Measurements from ENCODE around the gene CPLX4. TPM values are rescaled to one million over a fixed set of nuclear protein-coding genes. Genes with fewer than 3 reads are reported as not detected.

CPLX4 gene
- total and polyA plus RNA-seq, 2 donors (not counting 3 experiments of a cell fraction or from before 2014, with no cell fraction given): not detected

DNA sequence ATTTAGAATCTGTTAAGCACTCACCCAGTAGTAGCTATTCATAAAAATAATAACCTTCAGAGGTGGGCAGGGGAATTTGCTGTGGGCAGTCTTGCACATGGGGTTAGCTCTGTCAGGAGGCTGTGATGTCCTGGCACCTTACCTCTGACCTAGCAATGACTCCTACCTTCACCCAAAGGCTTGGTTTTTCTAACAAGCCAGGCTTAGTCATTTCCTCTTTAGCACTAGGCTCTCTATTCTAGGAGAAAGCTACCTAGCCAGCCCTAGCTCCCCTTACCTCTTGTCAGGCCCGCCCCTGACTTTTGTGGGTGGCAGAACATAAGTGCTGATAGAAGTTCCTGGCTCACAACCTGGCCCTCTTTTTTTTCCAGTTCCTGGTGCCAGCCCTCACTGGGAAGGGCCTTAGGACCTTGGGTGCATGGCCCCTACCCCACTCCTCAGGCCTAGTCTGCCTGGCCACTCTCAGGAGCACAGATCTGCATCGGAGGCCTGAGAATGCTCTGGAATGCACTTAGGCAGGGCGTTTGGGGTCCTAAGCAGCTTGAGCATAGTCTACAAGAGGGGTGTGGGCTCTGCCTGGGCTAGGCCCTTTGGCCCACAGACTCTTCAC, 17.7 kb downstream of the CPLX4 start:
- no peak overlapping the region for H2AFZ ChIP-seq (ENCODE audit: low read depth, low read length)
- POLR2A ChIA-PET: interaction anchor here (0.5 kb wide), 1 partner anchor 56 kb away, joined by 3 read pairs; no protein-coding TSS in a partner anchor
- no peaks in the 10 kb centered on the region for H3K79me2 ChIP-seq (ENCODE audit: control insufficient read depth, insufficient read depth, low read length)
- H3K9me3 ChIP-seq (replicated peaks; ENCODE audit: control insufficient read depth, insufficient read depth, low read length): no peaks in the 10 kb centered on the region
- H4K20me1 ChIP-seq (replicated peaks; ENCODE audit: control insufficient read depth, extremely low read depth, insufficient read depth, low read length): no peaks in the 10 kb centered on the region
- H3K4me2 ChIP-seq (ENCODE audit: insufficient read depth, low read length): no peak overlapping the region
- intact Hi-C loops (cut with micrococcal nuclease) (no loop called here), dilution Hi-C loops (cut with MboI; ENCODE audit: extremely low pct_ligation_motif_present, low sequenced_read_pairs) (no loop called here)
- DNase-seq (ENCODE audit: low read depth, low spot score) (no peak), FAIRE-seq (no peak)
- H3K27ac ChIP-seq (ENCODE audit: insufficient read depth, low read depth, low read length): no peak overlapping the region
- no peaks in the 10 kb centered on the region for H3K36me3 ChIP-seq (ENCODE audit: control insufficient read depth in 2 of 2, extremely low read depth in 1 of 2, insufficient read depth in 2 of 2, low read length in 2 of 2)
- TF ChIP-seq GATA2 (IDR thresholded peaks at IDR 0.05; ENCODE audit: insufficient read depth, insufficient read length, low read depth, low read length) (no peak), FOS (IDR thresholded peaks at IDR 0.05; ENCODE audit: borderline replicate concordance, insufficient read depth, low read length) (no peak), MYC (IDR thresholded peaks at IDR 0.05; ENCODE audit: low read depth, low read length) (no peak), POLR2AphosphoS5 (IDR thresholded peaks at IDR 0.05; ENCODE audit: insufficient read depth, low read depth, low read length) (no peak), JUN (IDR thresholded peaks at IDR 0.05; ENCODE audit: borderline replicate concordance, insufficient read depth, insufficient read length, low read depth) (no peak)
- TF ChIP-seq, protein P1, sequence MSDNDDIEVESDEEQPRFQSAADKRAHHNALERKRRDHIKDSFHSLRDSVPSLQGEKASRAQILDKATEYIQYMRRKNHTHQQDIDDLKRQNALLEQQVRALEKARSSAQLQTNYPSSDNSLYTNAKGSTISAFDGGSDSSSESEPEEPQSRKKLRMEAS (IDR thresholded peaks at IDR 0.05; ENCODE audit: insufficient read depth, insufficient read length): no peak
- no peak overlapping the region for H3K9ac ChIP-seq (replicated peaks; ENCODE audit: extremely low read depth, insufficient read depth, low read length)
- no TSS peak for BruUV-seq (replicated peaks)
- H3K27me3 ChIP-seq (ENCODE audit: control insufficient read depth in 2 of 2, insufficient read depth in 2 of 2, low read length in 2 of 2): peaks cover 0 to 4% of the 10 kb centered on the region in 2 experiments
- H3K4me1 ChIP-seq (ENCODE audit: control insufficient read depth, extremely low read depth, insufficient read depth, low read length): peaks cover 3% of the 10 kb centered on the region
- no peak overlapping the region for H3K4me3 ChIP-seq (replicated peaks in 1 of 3; ENCODE audit: insufficient read depth in 1 of 3, low read depth in 1 of 3, low read length in 3 of 3)
- no peaks in the 10 kb centered on the region for H3K9me1 ChIP-seq (replicated peaks; ENCODE audit: control insufficient read depth, extremely low read depth, insufficient read depth, low read length)
- CTCF ChIA-PET: interaction anchor here (1.1 to 1.5 kb wide), 2 partner anchors 8 to 17 kb away, joined by 3 to 7 read pairs; partner anchors contain the start of gene CPLX4

DNA sequence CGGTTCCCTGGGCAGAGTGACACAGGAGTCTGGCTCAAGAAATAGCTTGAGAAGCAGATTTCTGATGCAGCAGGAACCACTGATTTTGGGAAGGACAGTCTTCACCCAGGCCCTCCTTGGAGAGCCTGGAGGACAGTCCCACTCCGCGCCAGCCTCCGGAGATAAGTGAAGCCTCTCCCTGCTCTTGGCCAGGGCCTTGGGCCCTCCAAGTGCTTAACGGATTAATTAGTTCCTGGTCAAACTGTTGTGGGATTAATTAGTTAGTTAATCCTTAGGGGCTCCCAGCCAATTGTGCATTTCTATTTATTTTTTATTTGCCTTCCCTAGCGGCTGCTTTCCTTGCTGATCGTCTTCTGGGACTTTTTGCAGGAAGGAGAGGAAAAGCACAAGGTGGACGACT, 19.6 kb downstream of the CPLX4 start:
- FAIRE-seq (no peak), DNase-seq (ENCODE audit: low read depth, low spot score) (no peak)
- Histone ChIP-seq H3K36me3 (ENCODE audit: control insufficient read depth in 2 of 2, extremely low read depth in 1 of 2, insufficient read depth in 2 of 2, low read length in 2 of 2) (no peaks in the 10 kb centered on the region), H3K27me3 (ENCODE audit: control insufficient read depth in 2 of 2, insufficient read depth in 2 of 2, low read length in 2 of 2) (peaks cover 0 to 5% of the 10 kb centered on the region in 2 experiments), H3K79me2 (ENCODE audit: control insufficient read depth, insufficient read depth, low read length) (no peaks in the 10 kb centered on the region), H3K9me1 (replicated peaks; ENCODE audit: control insufficient read depth, extremely low read depth, insufficient read depth, low read length) (no peaks in the 10 kb centered on the region), H4K20me1 (replicated peaks; ENCODE audit: control insufficient read depth, extremely low read depth, insufficient read depth, low read length) (no peaks in the 10 kb centered on the region), H3K27ac (ENCODE audit: insufficient read depth, low read depth, low read length) (no peak overlapping the region), H3K4me2 (ENCODE audit: insufficient read depth, low read length) (no peak overlapping the region), H3K9ac (replicated peaks; ENCODE audit: extremely low read depth, insufficient read depth, low read length) (no peak overlapping the region), H2AFZ (ENCODE audit: low read depth, low read length) (no peak overlapping the region), H3K4me1 (ENCODE audit: control insufficient read depth, extremely low read depth, insufficient read depth, low read length) (peaks cover 3% of the 10 kb centered on the region), H3K9me3 (replicated peaks; ENCODE audit: control insufficient read depth, insufficient read depth, low read length) (no peaks in the 10 kb centered on the region), H3K4me3 (replicated peaks in 1 of 3; ENCODE audit: insufficient read depth in 1 of 3, low read depth in 1 of 3, low read length in 3 of 3) (no peak overlapping the region)
- no peak for TF ChIP-seq MYC (IDR thresholded peaks at IDR 0.05; ENCODE audit: low read depth, low read length)
- TF ChIP-seq EZH2 (IDR thresholded peaks at IDR 0.05; ENCODE audit: borderline replicate concordance, low read depth, low read length, severe bottlenecking): no peak
- TF ChIP-seq POLR2AphosphoS5 (IDR thresholded peaks at IDR 0.05; ENCODE audit: insufficient read depth, low read depth, low read length): no peak
- no peak for TF ChIP-seq JUN (IDR thresholded peaks at IDR 0.05; ENCODE audit: borderline replicate concordance, insufficient read depth, insufficient read length, low read depth)
- TF ChIP-seq, protein P1 (IDR thresholded peaks at IDR 0.05; ENCODE audit: insufficient read depth, insufficient read length): no peak
- TF ChIP-seq POLR2A (IDR thresholded peaks at IDR 0.05; ENCODE audit: low read depth, low read length): no peak
- no peak for TF ChIP-seq FOS (IDR thresholded peaks at IDR 0.05; ENCODE audit: borderline replicate concordance, insufficient read depth, low read length)
- no peak for TF ChIP-seq GATA2 (IDR thresholded peaks at IDR 0.05; ENCODE audit: insufficient read depth, insufficient read length, low read depth, low read length)
- ChIA-PET POLR2A (no interaction called here), CTCF (interaction anchor here (1.7 kb wide), 1 partner anchor 9 kb away, joined by 9 read pairs; no protein-coding TSS in a partner anchor)
- intact Hi-C loops (cut with micrococcal nuclease) (no loop called here), dilution Hi-C loops (cut with MboI; ENCODE audit: extremely low pct_ligation_motif_present, low sequenced_read_pairs) (no loop called here)
- BruUV-seq (replicated peaks): no TSS peak
